Endothelial cell of umbilical vein (primary cell): ENCODE data around the gene MXI1. TPM values are rescaled to one million over a fixed set of nuclear protein-coding genes. Genes with fewer than 3 reads are reported as not detected.

Experiments
- BruUV-seq: library from RNA; stranded (reverse); fragments of 400-500 nt; replicated peaks from 2 replicates; lab custom pipeline; 2021; lab: Mats Ljungman, UMichigan
- CTCF ChIA-PET: fragments of 300-600, 350-600 bp; sonication (Branson Sonifier 250); formaldehyde crosslinking; loops from one replicate; lab custom pipeline; 2021; ENCODE audit warnings: antibody characterized with exemption, inconsistent platforms; lab: Charles Lee
- POLR2A ChIA-PET: fragments of 300-600, 350-600 bp; sonication (Branson Sonifier 250); formaldehyde crosslinking; loops from one replicate; lab custom pipeline; 2021; ENCODE audit warnings: antibody characterized with exemption, inconsistent platforms; lab: Charles Lee
- DNase-seq: peaks from one replicate; pipeline ENCODE4 v3.0.0-alpha.2; 2011; ENCODE audit warnings: low read depth, low spot score
- FAIRE-seq: peaks from 2 replicates; lab custom pipeline; 2011; peaks lifted over from hg19 to GRCh38; lab: Jason Lieb, UNC
- H2AFZ ChIP-seq: 2 replicates; pipeline ENCODE4 v1.6.0; 2012; ENCODE audit warnings: low read depth, low read length, control low read depth, inconsistent platforms
- H3K27ac ChIP-seq: 2 replicates; pipeline ENCODE4 v1.5.1; 2011; ENCODE audit warnings: low read depth, mild to moderate bottlenecking, control low read depth, low read length, moderate library complexity; ENCODE audit not compliant: insufficient read depth
- H3K27me3 ChIP-seq, 2 experiments: 2 replicates each; pipeline versions ENCODE4 v1.6.0 to v1.6.1; 2011; ENCODE audit warnings: low read length in 2 of 2, mixed read lengths in 1 of 2; ENCODE audit not compliant: control insufficient read depth in 2 of 2, insufficient read depth in 2 of 2
- H3K36me3 ChIP-seq, 2 experiments: 2 replicates in 1 of 2; 3 replicates in 1 of 2; pipeline ENCODE4 v1.5.1; 2011; ENCODE audit warnings: low read length in 2 of 2, mild to moderate bottlenecking in 1 of 2, moderate library complexity in 1 of 2; ENCODE audit not compliant: control insufficient read depth in 2 of 2, insufficient read depth in 2 of 2; ENCODE audit errors: extremely low read depth in 1 of 2
- H3K4me1 ChIP-seq: 3 replicates; pipeline ENCODE4 v1.5.1; 2011; ENCODE audit warnings: mild to moderate bottlenecking, low read length; ENCODE audit not compliant: control insufficient read depth, insufficient read depth; ENCODE audit errors: extremely low read depth
- H3K4me2 ChIP-seq: 2 replicates; pipeline ENCODE4 v1.6.1; 2011; ENCODE audit warnings: low read length, control low read depth, mixed read lengths; ENCODE audit not compliant: insufficient read depth
- H3K4me3 ChIP-seq, 3 experiments: fragments of 200-600 bp in 1 of 3; sonication (generic), shearing (Covaris generic) in 1 of 3; replicated peaks in 1 of 3; 2 replicates each; pipeline ENCODE4 v1.5.1; 2011 to 2016; ENCODE audit warnings: control low read depth in 3 of 3, low read length in 3 of 3, mild to moderate bottlenecking in 2 of 3, inconsistent platforms in 1 of 3, low read depth in 1 of 3, moderate library complexity in 1 of 3; ENCODE audit not compliant: insufficient read depth in 1 of 3
- H3K79me2 ChIP-seq: 2 replicates; pipeline ENCODE4 v1.6.0; 2012; ENCODE audit warnings: low read length, inconsistent platforms; ENCODE audit not compliant: control insufficient read depth, insufficient read depth
- H3K9ac ChIP-seq: replicated peaks from 2 replicates; pipeline ENCODE3; 2011; ENCODE audit warnings: low read length, control low read depth; ENCODE audit not compliant: insufficient read depth; ENCODE audit errors: extremely low read depth
- H3K9me1 ChIP-seq: replicated peaks from 3 replicates; pipeline ENCODE4 v1.6.0; 2011; ENCODE audit warnings: mild to moderate bottlenecking, low read length; ENCODE audit not compliant: control insufficient read depth, insufficient read depth; ENCODE audit errors: extremely low read depth
- H3K9me3 ChIP-seq: replicated peaks from 2 replicates; pipeline ENCODE4 v1.5.1; 2012; ENCODE audit warnings: low read length, inconsistent platforms; ENCODE audit not compliant: control insufficient read depth, insufficient read depth
- H4K20me1 ChIP-seq: replicated peaks from 2 replicates; pipeline ENCODE3; 2011; ENCODE audit warnings: mild to moderate bottlenecking, low read length; ENCODE audit not compliant: control insufficient read depth, insufficient read depth; ENCODE audit errors: extremely low read depth
- CTCF ChIP-seq, 2 donors: IDR thresholded peaks; 1 replicate in 1 of 2; 2 replicates in 1 of 2; pipeline ENCODE4 v1.5.1; 2011; ENCODE audit warnings: low read length in 2 of 2, mild to moderate bottlenecking in 2 of 2, moderate library complexity in 2 of 2, control low read depth in 1 of 2, inconsistent platforms in 1 of 2, low read depth in 1 of 2; ENCODE audit not compliant: insufficient read depth in 1 of 2; ENCODE audit errors: extremely low read depth in 1 of 2
- EZH2 ChIP-seq: IDR thresholded peaks from 2 replicates; pipeline ENCODE4 v1.6.1; 2012; ENCODE audit warnings: borderline replicate concordance, low read depth, mild to moderate bottlenecking, moderate library complexity, low read length, inconsistent platforms; ENCODE audit not compliant: severe bottlenecking
- FOS ChIP-seq: IDR thresholded peaks from 2 replicates; pipeline ENCODE4 v1.6.1; 2011; ENCODE audit warnings: mild to moderate bottlenecking, low read length, moderate library complexity, borderline replicate concordance; ENCODE audit not compliant: insufficient read depth
- GATA2 ChIP-seq: IDR thresholded peaks from 2 replicates; pipeline ENCODE4 v1.7.0; 2011; ENCODE audit warnings: low read depth, mild to moderate bottlenecking, moderate library complexity, mixed read lengths, low read length; ENCODE audit not compliant: insufficient read length, insufficient read depth
- JUN ChIP-seq: IDR thresholded peaks from 2 replicates; pipeline ENCODE4 v1.6.1; 2011; ENCODE audit warnings: borderline replicate concordance, low read depth; ENCODE audit not compliant: insufficient read length, insufficient read depth
- MAX ChIP-seq: IDR thresholded peaks from 2 replicates; pipeline ENCODE4 v1.6.1; 2011; ENCODE audit not compliant: insufficient read depth, insufficient read length
- MYC ChIP-seq: IDR thresholded peaks from one replicate; pipeline ENCODE4 v1.6.1; 2011; ENCODE audit warnings: mild to moderate bottlenecking, low read depth, low read length
- POLR2A ChIP-seq: IDR thresholded peaks from 2 replicates; pipeline ENCODE4 v1.6.1; 2012; ENCODE audit warnings: low read depth, mild to moderate bottlenecking, control low read depth, low read length
- POLR2AphosphoS5 ChIP-seq: IDR thresholded peaks from 2 replicates; pipeline ENCODE4 v1.6.1; 2012; ENCODE audit warnings: low read depth, mild to moderate bottlenecking, control low read depth, low read length, moderate library complexity; ENCODE audit not compliant: insufficient read depth
- dilution Hi-C: fragments of 300-500 bp; cut with MboI; formaldehyde crosslinking; loops from one replicate; pipeline ENCODE4 v1.15.0; 2019; ENCODE audit warnings: low sequenced_read_pairs; ENCODE audit not compliant: extremely low pct_ligation_motif_present
- intact Hi-C: fragments of 100-400 bp; cut with micrococcal nuclease; formaldehyde crosslinking; loops from one replicate; pipeline ENCODE4 v1.10.0; 2022
- polyA plus RNA-seq, 4 experiments: library from polyadenylated mRNA; depleted of rRNA in 3 of 4; stranded (reverse) in 3 of 4; unstranded in 1 of 4; fragments of >200 nt; gene quantifications; 2 replicates each; pipeline versions ENCODE4 v1.2.1 to v1.2.3, GENCODE V29; 2011 to 2012; ENCODE audit warnings: missing spikeins in 1 of 4
- total RNA-seq: library from RNA; stranded (reverse); gene quantifications from 2 replicates; pipeline ENCODE4 v1.2.3, GENCODE V29; 2021

Gene MXI1
- total and polyA plus RNA-seq, 2 donors (not counting 3 experiments of a cell fraction or from before 2014, with no cell fraction given) = 2.7 to 8.5 TPM

GRCh38 chr10:110220398-110220797, 13.0 kb downstream of the MXI1 start:
- no peaks in the 10 kb centered on the region for H4K20me1 ChIP-seq
- dilution Hi-C loops (no loop called here), intact Hi-C loops (no loop called here)
- CTCF ChIA-PET = interaction anchor here (0.9 to 10.1 kb wide), 4 partner anchors 10 to 336 kb away, joined by 3 to 99 read pairs (median 15); partner anchors contain the start of gene MXI1
- DNase-seq (no peak), FAIRE-seq (no peak)
- H3K9me1 ChIP-seq = no peaks in the 10 kb centered on the region
- peaks cover 6% of the 10 kb centered on the region for H3K4me1 ChIP-seq
- H3K9ac ChIP-seq = no peak overlapping the region
- peaks cover 0 to 3% of the 10 kb centered on the region in 2 experiments for H3K27me3 ChIP-seq
- POLR2A ChIA-PET = no interaction called here
- BruUV-seq = no TSS peak
- no peaks in the 10 kb centered on the region for H3K36me3 ChIP-seq
- no peak overlapping the region for H3K4me3 ChIP-seq
- H3K4me2 ChIP-seq = no peak overlapping the region
- H3K79me2 ChIP-seq = no peaks in the 10 kb centered on the region
- TF ChIP-seq MYC (no peak), POLR2A (no peak), JUN (no peak), FOS (no peak)
- H3K27ac ChIP-seq = no peak overlapping the region
- H3K9me3 ChIP-seq = no peaks in the 10 kb centered on the region
- no peak overlapping the region for H2AFZ ChIP-seq

- intact Hi-C loops = no loop called here
- POLR2A ChIA-PET = interaction anchor here (1.3 kb wide), 1 partner anchor 10 kb away, joined by 10 read pairs; no protein-coding TSS in a partner anchor
- no peaks in the 10 kb centered on the region for H3K27me3 ChIP-seq
- H3K4me1 ChIP-seq = peaks cover 8% of the 10 kb centered on the region
- peak overlapping the region; percentile 7 for H3K4me2 ChIP-seq
- FAIRE-seq (peak; percentile 28), DNase-seq (no peak)
- H3K9me1 ChIP-seq = no peaks in the 10 kb centered on the region
- dilution Hi-C loops = no loop called here
- H2AFZ ChIP-seq = peak overlapping the region; percentile 80
- H3K36me3 ChIP-seq = no peaks in the 10 kb centered on the region
- no peak overlapping the region for H3K27ac ChIP-seq
- H3K9me3 ChIP-seq = no peaks in the 10 kb centered on the region
- no peaks in the 10 kb centered on the region for H3K79me2 ChIP-seq
- no peak overlapping the region for H3K9ac ChIP-seq
- CTCF ChIA-PET = interaction anchor here (0.6 to 10.1 kb wide), 8 partner anchors 11 to 337 kb away, joined by 3 to 99 read pairs (median 5); partner anchors contain the start of gene MXI1
- TF ChIP-seq CTCF (IDR thresholded peaks at IDR 0.05; ENCODE audit: extremely low read depth in 1 of 2, insufficient read depth in 1 of 2, low read depth in 1 of 2, low read length in 2 of 2) (no peak), GATA2 (no peak), POLR2AphosphoS5 (no peak), JUN (no peak), MYC (no peak), EZH2 (no peak), POLR2A (no peak), MAX (no peak)
- H4K20me1 ChIP-seq = no peaks in the 10 kb centered on the region
- BruUV-seq = no TSS peak
- no peak overlapping the region for H3K4me3 ChIP-seq
Observed at GRCh38 chr10:110221044-110221720, 13.8 kb downstream of the MXI1 start.
